ENCODE measurements around the gene TMEM212.

Gene TMEM212

DNA sequence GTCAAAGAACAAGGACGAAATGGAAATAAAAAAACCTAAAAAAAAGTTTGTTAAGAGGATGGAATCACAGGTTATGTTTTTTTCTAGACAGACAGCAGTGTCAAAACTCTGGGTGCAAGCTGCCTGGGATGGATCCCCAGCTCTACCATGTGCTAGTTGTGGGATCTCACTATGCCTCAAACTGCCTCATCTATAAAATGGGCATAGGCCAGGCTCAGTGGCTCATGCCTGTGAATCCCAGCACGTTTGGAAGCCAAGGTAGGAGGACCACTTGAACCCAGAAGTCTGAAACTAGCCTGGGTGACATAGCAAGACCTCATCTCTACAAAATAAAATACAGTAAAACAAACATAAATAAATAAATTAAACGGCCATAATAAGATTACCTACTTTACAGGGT lies 37.5 kb upstream of the TMEM212 start:
- Histone ChIP-seq H3K36me3 (ENCODE audit: insufficient read depth, low read length) (no peaks in the 10 kb centered on the region), H3K9ac (ENCODE audit: low read depth, low read length) (no peak overlapping the region), H3K4me1 (ENCODE audit: insufficient read depth, low read length) (no peaks in the 10 kb centered on the region), H4K20me1 (ENCODE audit: insufficient read depth, low read length) (no peaks in the 10 kb centered on the region), H3K27me3 (ENCODE audit: insufficient read depth, low read length, poor library complexity) (no peaks in the 10 kb centered on the region), H3K27ac (ENCODE audit: low read length) (no peak overlapping the region), H2AFZ (ENCODE audit: low read depth, low read length) (no peak overlapping the region), H3K79me2 (ENCODE audit: insufficient read depth, low read length) (no peaks in the 10 kb centered on the region), H3K4me3 (ENCODE audit: low read depth in 1 of 2, low read length in 2 of 2) (no peak overlapping the region), H3K9me3 (ENCODE audit: insufficient read depth, low read length, severe bottlenecking) (no peaks in the 10 kb centered on the region), H3K4me2 (ENCODE audit: insufficient read depth, low read length) (no peak overlapping the region)
- DNase-seq = no peak
- ATAC-seq (ENCODE audit: insufficient read depth, low read depth) = no peak
- TF ChIP-seq, protein P1, sequence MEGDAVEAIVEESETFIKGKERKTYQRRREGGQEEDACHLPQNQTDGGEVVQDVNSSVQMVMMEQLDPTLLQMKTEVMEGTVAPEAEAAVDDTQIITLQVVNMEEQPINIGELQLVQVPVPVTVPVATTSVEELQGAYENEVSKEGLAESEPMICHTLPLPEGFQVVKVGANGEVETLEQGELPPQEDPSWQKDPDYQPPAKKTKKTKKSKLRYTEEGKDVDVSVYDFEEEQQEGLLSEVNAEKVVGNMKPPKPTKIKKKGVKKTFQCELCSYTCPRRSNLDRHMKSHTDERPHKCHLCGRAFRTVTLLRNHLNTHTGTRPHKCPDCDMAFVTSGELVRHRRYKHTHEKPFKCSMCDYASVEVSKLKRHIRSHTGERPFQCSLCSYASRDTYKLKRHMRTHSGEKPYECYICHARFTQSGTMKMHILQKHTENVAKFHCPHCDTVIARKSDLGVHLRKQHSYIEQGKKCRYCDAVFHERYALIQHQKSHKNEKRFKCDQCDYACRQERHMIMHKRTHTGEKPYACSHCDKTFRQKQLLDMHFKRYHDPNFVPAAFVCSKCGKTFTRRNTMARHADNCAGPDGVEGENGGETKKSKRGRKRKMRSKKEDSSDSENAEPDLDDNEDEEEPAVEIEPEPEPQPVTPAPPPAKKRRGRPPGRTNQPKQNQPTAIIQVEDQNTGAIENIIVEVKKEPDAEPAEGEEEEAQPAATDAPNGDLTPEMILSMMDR (IDR thresholded peaks at IDR 0.05; ENCODE audit: borderline replicate concordance, extremely low read depth, low read length, poor library complexity, severe bottlenecking) = no peak
- no peak for TF ChIP-seq EZH2 (IDR thresholded peaks at IDR 0.05; ENCODE audit: borderline replicate concordance, low read depth, low read length, severe bottlenecking)

DNA sequence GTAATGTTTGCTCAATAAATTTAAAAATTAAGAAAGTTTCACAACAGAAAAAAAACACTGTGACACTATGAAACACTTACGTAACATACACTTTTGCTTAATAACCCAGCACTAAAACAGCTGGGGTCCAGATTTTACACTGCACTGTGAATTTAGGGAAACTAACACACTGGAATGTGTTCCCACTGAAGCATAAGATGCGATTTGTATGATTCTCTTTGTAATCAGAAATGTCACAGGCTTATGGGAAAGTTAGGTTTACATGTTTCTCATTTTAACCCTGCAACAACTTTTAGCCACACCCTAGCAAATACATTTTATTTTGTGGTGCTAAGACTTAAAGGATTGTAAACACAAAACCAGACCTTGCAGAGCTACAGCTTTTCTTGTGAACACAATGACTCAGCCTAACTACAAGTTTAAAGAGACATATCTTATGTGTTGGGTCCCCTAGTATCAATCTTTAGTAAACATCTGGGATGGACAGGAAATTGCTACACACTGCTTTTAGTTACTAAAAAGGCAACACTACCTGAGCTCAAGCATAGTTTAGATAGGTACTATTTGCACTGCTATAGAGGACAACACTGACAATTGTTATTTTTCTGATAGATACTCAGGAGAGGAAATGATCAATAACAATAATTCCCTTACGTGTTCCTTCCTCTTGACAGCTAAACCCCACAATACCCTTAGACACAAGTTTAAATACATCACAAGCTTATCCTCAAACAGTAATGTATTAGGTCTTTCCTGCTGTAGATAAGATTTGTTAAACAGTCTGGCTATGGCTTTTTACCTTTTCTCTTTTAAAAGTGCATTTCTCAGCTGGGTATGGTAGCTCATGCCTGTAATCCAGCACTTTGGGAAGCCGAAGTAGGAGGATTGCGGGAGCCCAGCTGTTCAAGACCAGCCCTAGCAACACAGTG lies 36.7 kb upstream of the TMEM212 start:
- TF ChIP-seq, protein P1 (IDR thresholded peaks at IDR 0.05; ENCODE audit: borderline replicate concordance, extremely low read depth, low read length, poor library complexity, severe bottlenecking) = no peak
- no peak for TF ChIP-seq EZH2 (IDR thresholded peaks at IDR 0.05; ENCODE audit: borderline replicate concordance, low read depth, low read length, severe bottlenecking)
- Histone ChIP-seq H3K79me2 (ENCODE audit: insufficient read depth, low read length) (no peaks in the 10 kb centered on the region), H3K9me3 (ENCODE audit: insufficient read depth, low read length, severe bottlenecking) (no peaks in the 10 kb centered on the region), H3K27me3 (ENCODE audit: insufficient read depth, low read length, poor library complexity) (no peaks in the 10 kb centered on the region), H4K20me1 (ENCODE audit: insufficient read depth, low read length) (no peaks in the 10 kb centered on the region), H3K4me1 (ENCODE audit: insufficient read depth, low read length) (no peaks in the 10 kb centered on the region), H3K9ac (ENCODE audit: low read depth, low read length) (no peak overlapping the region), H3K36me3 (ENCODE audit: insufficient read depth, low read length) (no peaks in the 10 kb centered on the region), H3K27ac (ENCODE audit: low read length) (no peak overlapping the region), H3K4me2 (ENCODE audit: insufficient read depth, low read length) (no peak overlapping the region), H3K4me3 (ENCODE audit: low read depth in 1 of 2, low read length in 2 of 2) (no peak overlapping the region), H2AFZ (ENCODE audit: low read depth, low read length) (no peak overlapping the region)
- DNase-seq (no peak), ATAC-seq (ENCODE audit: insufficient read depth, low read depth) (no peak)

DNA sequence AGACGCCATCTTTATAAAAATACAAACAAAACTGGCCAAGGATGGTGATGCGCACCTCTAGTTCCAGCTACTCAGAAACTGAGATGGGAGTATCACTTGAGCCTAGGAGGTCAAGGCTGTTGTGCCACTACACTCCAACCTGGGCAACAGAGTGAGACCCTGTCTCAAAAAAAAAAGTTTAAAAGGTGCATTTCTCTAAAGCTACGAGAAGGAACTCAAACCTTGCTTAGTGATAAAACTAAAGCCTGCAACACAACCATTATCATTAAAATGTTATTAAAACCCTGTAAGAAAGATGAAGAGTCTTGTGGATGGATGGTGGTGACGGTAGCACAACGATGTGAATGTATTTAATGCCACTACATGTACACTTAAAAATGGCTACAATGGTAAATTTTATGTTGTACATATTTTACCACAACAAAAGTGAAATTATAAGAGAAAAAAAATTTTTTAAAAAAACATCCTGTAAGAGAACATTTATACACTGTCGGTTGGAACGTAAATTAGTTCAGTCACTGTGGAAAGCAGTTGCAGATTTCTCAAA lies 35.9 kb upstream of the TMEM212 start:
- Histone ChIP-seq H3K79me2 (ENCODE audit: insufficient read depth, low read length) (no peaks in the 10 kb centered on the region), H2AFZ (ENCODE audit: low read depth, low read length) (no peak overlapping the region), H3K9ac (ENCODE audit: low read depth, low read length) (no peak overlapping the region), H3K4me3 (ENCODE audit: low read depth in 1 of 2, low read length in 2 of 2) (no peak overlapping the region), H3K4me2 (ENCODE audit: insufficient read depth, low read length) (no peak overlapping the region), H4K20me1 (ENCODE audit: insufficient read depth, low read length) (no peaks in the 10 kb centered on the region), H3K4me1 (ENCODE audit: insufficient read depth, low read length) (no peaks in the 10 kb centered on the region), H3K27me3 (ENCODE audit: insufficient read depth, low read length, poor library complexity) (no peaks in the 10 kb centered on the region), H3K36me3 (ENCODE audit: insufficient read depth, low read length) (no peaks in the 10 kb centered on the region), H3K9me3 (ENCODE audit: insufficient read depth, low read length, severe bottlenecking) (no peaks in the 10 kb centered on the region), H3K27ac (ENCODE audit: low read length) (no peak overlapping the region)
- no peak for ATAC-seq (ENCODE audit: insufficient read depth, low read depth)
- TF ChIP-seq, protein P1 (IDR thresholded peaks at IDR 0.05; ENCODE audit: borderline replicate concordance, extremely low read depth, low read length, poor library complexity, severe bottlenecking) = no peak
- TF ChIP-seq EZH2 (IDR thresholded peaks at IDR 0.05; ENCODE audit: borderline replicate concordance, low read depth, low read length, severe bottlenecking) = no peak
- no peak for DNase-seq
